Measurements from ENCODE around the gene NFKBIE. TPM values are rescaled to one million over a fixed set of nuclear protein-coding genes. Genes with fewer than 3 reads are reported as not detected.

NFKBIE gene
- total and polyA plus RNA-seq, 2 experiments from 2014 or later: 14.6 to 25.9 TPM

- H3K4me3 ChIP-seq: peak within 1 kb of the TSS; percentile 84
- H3K27ac ChIP-seq (ENCODE audit: low read depth): peak within 1 kb of the TSS; percentile 78
- ATAC-seq (peak; percentile 38), DNase-seq (ENCODE audit: low spot score) (peak; percentile 92)
- H4K20me1 ChIP-seq (replicated peaks; ENCODE audit: insufficient read depth): peaks cover 32% of the 10 kb centered on the region
- peaks cover 36% of the 10 kb centered on the region for H3K27me3 Mint-ChIP-seq (ENCODE audit: insufficient read depth, low read depth, poor library complexity)
- peaks cover 24% of the 10 kb centered on the region; the same call in 2 of the 3 replicates for H3K36me3 Mint-ChIP-seq (ENCODE audit: low read depth)
- H3K4me1 ChIP-seq (ENCODE audit: insufficient read depth): peaks cover 50% of the 10 kb centered on the region
- peak; percentile 96 for TF ChIP-seq POLR2AphosphoS5 (IDR thresholded peaks at IDR 0.05; ENCODE audit: low read depth)
- no peak for TF ChIP-seq JUNB (IDR thresholded peaks at IDR 0.05; ENCODE audit: unreplicated experiment)
- no peak for TF ChIP-seq ZNF331 (CRISPR knock-in tag; IDR thresholded peaks at IDR 0.05; ENCODE audit: low read depth)
- TF ChIP-seq ZNF462 (CRISPR knock-in tag; IDR thresholded peaks at IDR 0.05): no peak
- no peak for TF ChIP-seq CREB1 (CRISPR knock-in tag; IDR thresholded peaks at IDR 0.05; ENCODE audit: low read depth)
- TF ChIP-seq EZH2phosphoT487 (IDR thresholded peaks at IDR 0.05; ENCODE audit: unreplicated experiment): no peak
- TF ChIP-seq EZH2 (IDR thresholded peaks at IDR 0.05; ENCODE audit: low read depth, unreplicated experiment): no peak
- TF ChIP-seq CTCF (conservative IDR thresholded peaks at IDR 0.05; ENCODE audit: low read depth in 2 of 2): peak; percentile 6 to 33; a peak in 1 of 4 replicates
- peak within 1 kb of the TSS; percentile 98 for H3K4me2 ChIP-seq
- no peaks in the 10 kb centered on the region for H3K9me3 Mint-ChIP-seq
- no peaks in the 10 kb centered on the region for H3K27me3 ChIP-seq (ENCODE audit: insufficient read depth)
- H3K79me2 ChIP-seq (replicated peaks; ENCODE audit: insufficient read depth): peaks cover 47% of the 10 kb centered on the region
- H2AFZ ChIP-seq: peak within 1 kb of the TSS; percentile 76; the same call in 1 of the 2 replicates
- peaks cover 71% of the 10 kb centered on the region for H3K4me1 Mint-ChIP-seq
- H3K9me2 ChIP-seq (ENCODE audit: insufficient read depth): no peaks in the 10 kb centered on the region
- H3K4me3 Mint-ChIP-seq: peak within 1 kb of the TSS; percentile 94
- peak within 1 kb of the TSS; percentile 78 for H3K27ac Mint-ChIP-seq
- peaks cover 32% of the 10 kb centered on the region for H3F3A ChIP-seq (replicated peaks; ENCODE audit: low read depth)
- no peaks in the 10 kb centered on the region for H3K36me3 ChIP-seq (ENCODE audit: insufficient read depth)
Measured at GRCh38 chr6:44223319-44224028, 41.9 kb downstream of the NFKBIE start, which contains the start of gene SLC29A1. Gene SLC29A1 (plus strand): TSS chr6:44223595. CDS start chr6:44227314, 3,719 bp downstream.

All from GM23338 (cell line).